Measurements from ENCODE around the gene C9.
"Not testable (repeated sequence)": the region's sequence is repeated elsewhere in the genome, so short reads cannot be mapped to it uniquely, and the experiment has no call there.

The C9 gene

DNA sequence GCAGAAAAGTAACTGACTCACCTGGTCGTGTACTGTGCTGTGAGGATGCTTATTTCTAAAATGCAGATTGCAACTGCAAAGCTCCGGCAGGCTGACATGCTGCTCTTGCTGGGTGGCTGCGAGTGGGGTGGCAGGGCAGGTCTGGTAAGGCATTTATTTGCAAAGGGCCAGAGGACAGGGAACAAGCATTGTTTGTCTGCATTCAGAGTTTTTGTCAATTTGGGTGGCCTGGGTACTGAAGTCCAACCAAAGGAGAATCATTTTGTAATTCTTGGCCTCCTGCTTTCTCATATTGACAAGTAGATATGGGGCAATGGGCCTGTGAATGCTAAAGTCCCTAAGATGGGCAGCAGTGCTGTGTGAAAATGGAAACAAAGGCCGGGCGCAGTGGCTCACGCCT is at the start of gene C9:
Gene C9 (minus strand): TSS at position 129 of the 400 bp plus-strand sequence. CDS start 31 bp downstream, at position 98.
- H3K36me3 ChIP-seq (ENCODE audit: insufficient read depth, low read length) = peaks cover 3% of the 10 kb centered on the region; the same call in 1 of the 2 replicates
- H3K4me3 ChIP-seq (ENCODE audit: low read depth, low read length) = no peak within 1 kb of the TSS
- peaks cover 7% of the 10 kb centered on the region for H3K4me1 ChIP-seq (ENCODE audit: control insufficient read depth, insufficient read depth, low read length, unreplicated experiment)
- H3K27me3 ChIP-seq (ENCODE audit: insufficient read depth, low read length) = no peaks in the 10 kb centered on the region
- no peaks in the 10 kb centered on the region for H3K79me2 ChIP-seq (ENCODE audit: control insufficient read depth, insufficient read depth, low read length, unreplicated experiment)
- H3K27ac ChIP-seq (ENCODE audit: low read depth, low read length) = no peak within 1 kb of the TSS
- no peak within 1 kb of the TSS for H2AFZ ChIP-seq (ENCODE audit: low read length, unreplicated experiment)

- Histone ChIP-seq H3K4me3 (ENCODE audit: low read depth, low read length) (no peak overlapping the region), H2AFZ (ENCODE audit: low read length, unreplicated experiment) (no peak overlapping the region), H3K36me3 (ENCODE audit: insufficient read depth, low read length) (0 out of 2 replicates have a peak, but pooled peaks cover 6% of the 10 kb centered on the region), H3K27me3 (ENCODE audit: insufficient read depth, low read length) (no peaks in the 10 kb centered on the region), H3K27ac (ENCODE audit: low read depth, low read length) (no peak overlapping the region), H3K79me2 (ENCODE audit: control insufficient read depth, insufficient read depth, low read length, unreplicated experiment) (peaks cover 91% of the 10 kb centered on the region), H3K4me1 (ENCODE audit: control insufficient read depth, insufficient read depth, low read length, unreplicated experiment) (peaks cover 61% of the 10 kb centered on the region)
Observed at GRCh38 chr5:39413771-39414170, 49.5 kb upstream of the C9 start.

DNA sequence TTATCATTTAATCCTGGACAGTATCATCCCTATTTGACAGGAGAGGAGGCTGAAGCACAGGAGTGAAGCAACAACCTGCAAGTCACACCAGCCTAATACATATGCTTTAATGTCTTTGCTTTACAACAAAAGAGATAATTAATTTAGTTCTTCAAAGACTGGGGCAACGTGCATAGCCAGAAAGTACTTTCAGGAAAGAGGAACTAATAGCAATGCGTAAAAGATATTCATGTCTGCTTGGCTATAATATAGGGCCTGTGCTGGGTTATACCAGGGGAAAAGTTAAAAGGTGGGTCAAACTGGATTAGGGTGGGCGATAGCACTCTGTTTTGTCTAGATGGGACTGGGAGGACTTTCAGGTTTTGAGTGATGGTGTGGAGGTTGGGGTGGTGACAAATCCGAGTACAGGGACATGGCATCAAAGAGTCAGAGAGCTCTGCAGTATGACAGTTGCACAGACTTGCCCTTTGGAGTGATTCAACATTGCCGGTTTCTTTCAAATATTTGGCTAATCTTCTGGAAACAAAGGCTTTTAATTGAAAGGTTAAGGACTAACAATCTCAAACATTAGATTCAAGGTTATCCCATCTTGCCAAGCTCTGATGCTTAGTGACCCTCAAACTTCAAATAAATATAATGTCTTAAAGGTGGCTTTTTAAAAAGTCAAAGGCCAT is 48.6 kb upstream of the C9 start:
- H3K27ac ChIP-seq (ENCODE audit: low read depth, low read length) = no peak overlapping the region
- H3K4me1 ChIP-seq (ENCODE audit: control insufficient read depth, insufficient read depth, low read length, unreplicated experiment) = peaks cover 61% of the 10 kb centered on the region
- 0 out of 2 replicates have a peak, but pooled peaks cover 13% of the 10 kb centered on the region for H3K36me3 ChIP-seq (ENCODE audit: insufficient read depth, low read length)
- no peak overlapping the region for H3K4me3 ChIP-seq (ENCODE audit: low read depth, low read length)
- peaks cover 91% of the 10 kb centered on the region for H3K79me2 ChIP-seq (ENCODE audit: control insufficient read depth, insufficient read depth, low read length, unreplicated experiment)
- H2AFZ ChIP-seq (ENCODE audit: low read length, unreplicated experiment) = no peak overlapping the region
- no peaks in the 10 kb centered on the region for H3K27me3 ChIP-seq (ENCODE audit: insufficient read depth, low read length)

DNA sequence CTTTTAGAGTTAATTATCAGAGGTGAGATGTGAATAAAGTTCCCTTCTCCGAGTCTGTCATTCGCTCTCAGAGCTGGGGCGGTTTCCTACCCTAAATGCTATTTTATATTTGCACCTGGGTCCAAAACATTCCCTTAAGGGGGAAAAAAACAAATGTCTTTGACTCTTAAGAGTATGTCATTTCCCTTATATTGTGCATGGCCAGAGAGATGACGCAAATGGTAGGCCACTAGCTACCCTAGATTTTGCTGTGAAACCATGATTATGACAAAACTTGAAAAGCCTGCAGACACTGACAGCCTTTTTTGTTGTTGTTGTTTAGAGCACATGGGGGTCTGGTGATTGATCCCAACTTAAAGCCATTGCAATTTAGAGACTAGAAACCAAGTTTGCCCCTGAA is 47.7 kb upstream of the C9 start:
- Histone ChIP-seq H3K27ac (ENCODE audit: low read depth, low read length) (peak overlapping the region; percentile 51), H3K79me2 (ENCODE audit: control insufficient read depth, insufficient read depth, low read length, unreplicated experiment) (peaks cover 89% of the 10 kb centered on the region), H3K27me3 (ENCODE audit: insufficient read depth, low read length) (no peaks in the 10 kb centered on the region), H3K36me3 (ENCODE audit: insufficient read depth, low read length) (0 out of 2 replicates have a peak, but pooled peaks cover 9% of the 10 kb centered on the region), H3K4me1 (ENCODE audit: control insufficient read depth, insufficient read depth, low read length, unreplicated experiment) (peaks cover 61% of the 10 kb centered on the region), H3K4me3 (ENCODE audit: low read depth, low read length) (no peak overlapping the region), H2AFZ (ENCODE audit: low read length, unreplicated experiment) (no peak overlapping the region)

DNA sequence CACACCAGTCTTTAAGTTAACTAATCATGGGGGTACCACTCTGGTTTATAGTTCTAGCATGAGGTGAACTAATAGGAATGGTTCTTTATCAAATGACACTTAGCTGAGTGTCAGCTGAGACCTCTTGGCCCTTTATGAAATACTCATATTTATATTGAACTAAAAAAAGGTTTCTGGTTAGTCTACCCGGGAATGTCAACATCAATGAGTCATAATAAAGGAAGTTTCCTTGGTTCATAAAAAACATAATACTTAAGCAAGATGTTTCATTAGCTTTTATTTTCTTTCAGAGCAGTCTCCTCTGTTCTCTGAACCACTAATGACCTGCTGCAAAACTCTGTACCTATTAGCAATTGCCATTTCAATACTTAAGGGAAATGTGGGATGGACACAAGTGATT is 46.8 kb upstream of the C9 start:
- H3K4me1 ChIP-seq (ENCODE audit: control insufficient read depth, insufficient read depth, low read length, unreplicated experiment) = peaks cover 61% of the 10 kb centered on the region
- H3K27ac ChIP-seq (ENCODE audit: low read depth, low read length) = peak overlapping the region; percentile 51
- no peak overlapping the region for H2AFZ ChIP-seq (ENCODE audit: low read length, unreplicated experiment)
- peaks cover 84% of the 10 kb centered on the region for H3K79me2 ChIP-seq (ENCODE audit: control insufficient read depth, insufficient read depth, low read length, unreplicated experiment)
- H3K27me3 ChIP-seq (ENCODE audit: insufficient read depth, low read length) = no peaks in the 10 kb centered on the region
- peak overlapping the region; percentile 34; the same call in 1 of the 2 replicates for H3K4me3 ChIP-seq (ENCODE audit: low read depth, low read length)
- 0 out of 2 replicates have a peak, but pooled peaks cover 9% of the 10 kb centered on the region for H3K36me3 ChIP-seq (ENCODE audit: insufficient read depth, low read length)

DNA sequence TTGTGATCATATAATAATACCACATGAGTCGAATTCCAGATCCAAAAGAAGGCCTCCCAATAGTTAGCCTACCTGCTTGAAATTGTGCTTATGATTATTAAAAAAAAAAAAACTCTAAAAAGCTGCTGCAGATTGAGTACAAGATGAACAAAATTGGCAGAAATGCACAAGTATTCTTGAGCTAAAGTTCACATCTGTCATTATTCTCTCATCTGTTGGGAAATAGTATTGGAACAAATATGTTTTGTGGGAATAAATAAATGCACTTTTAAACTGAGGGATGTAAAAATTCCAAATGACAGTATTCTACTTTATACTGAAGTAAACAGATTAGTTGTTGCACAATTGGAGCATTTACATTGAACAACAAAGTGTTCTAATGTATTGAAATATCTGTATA is 44.7 kb upstream of the C9 start:
- H3K36me3 ChIP-seq (ENCODE audit: insufficient read depth, low read length) = 0 out of 2 replicates have a peak, but pooled peaks cover 9% of the 10 kb centered on the region
- H3K79me2 ChIP-seq (ENCODE audit: control insufficient read depth, insufficient read depth, low read length, unreplicated experiment) = peaks cover 79% of the 10 kb centered on the region
- no peak overlapping the region for H3K27ac ChIP-seq (ENCODE audit: low read depth, low read length)
- H3K27me3 ChIP-seq (ENCODE audit: insufficient read depth, low read length) = no peaks in the 10 kb centered on the region
- peaks cover 44% of the 10 kb centered on the region for H3K4me1 ChIP-seq (ENCODE audit: control insufficient read depth, insufficient read depth, low read length, unreplicated experiment)
- no peak overlapping the region for H3K4me3 ChIP-seq (ENCODE audit: low read depth, low read length)
- H2AFZ ChIP-seq (ENCODE audit: low read length, unreplicated experiment) = no peak overlapping the region

GRCh38 chr5:39405083-39405843 is 41.0 kb upstream of the C9 start:
- Histone ChIP-seq H3K79me2 (ENCODE audit: control insufficient read depth, insufficient read depth, low read length, unreplicated experiment) (peaks cover 65% of the 10 kb centered on the region), H3K27ac (ENCODE audit: low read depth, low read length) (no peak overlapping the region), H2AFZ (ENCODE audit: low read length, unreplicated experiment) (no peak overlapping the region), H3K36me3 (ENCODE audit: insufficient read depth, low read length) (peaks cover 13% of the 10 kb centered on the region; the same call in 1 of the 2 replicates), H3K27me3 (ENCODE audit: insufficient read depth, low read length) (no peaks in the 10 kb centered on the region), H3K4me3 (ENCODE audit: low read depth, low read length) (no peak overlapping the region), H3K4me1 (ENCODE audit: control insufficient read depth, insufficient read depth, low read length, unreplicated experiment) (peaks cover 34% of the 10 kb centered on the region)

- H3K27ac ChIP-seq (ENCODE audit: low read depth, low read length); H2AFZ ChIP-seq (ENCODE audit: low read length, unreplicated experiment); H3K27me3 ChIP-seq (ENCODE audit: insufficient read depth, low read length); H3K4me3 ChIP-seq (ENCODE audit: low read depth, low read length): not testable (repeated sequence)
- Histone ChIP-seq H3K79me2 (ENCODE audit: control insufficient read depth, insufficient read depth, low read length, unreplicated experiment) (peaks cover 52% of the 10 kb centered on the region), H3K4me1 (ENCODE audit: control insufficient read depth, insufficient read depth, low read length, unreplicated experiment) (peaks cover 38% of the 10 kb centered on the region), H3K36me3 (ENCODE audit: insufficient read depth, low read length) (peaks cover 13% of the 10 kb centered on the region; the same call in 1 of the 2 replicates)
Observed at GRCh38 chr5:39403761-39404160, 39.5 kb upstream of the C9 start.

- Histone ChIP-seq H3K36me3 (ENCODE audit: insufficient read depth, low read length) (peaks cover 13% of the 10 kb centered on the region), H3K4me1 (ENCODE audit: control insufficient read depth, insufficient read depth, low read length, unreplicated experiment) (peaks cover 46% of the 10 kb centered on the region), H3K27ac (ENCODE audit: low read depth, low read length) (peak overlapping the region; percentile 44), H3K79me2 (ENCODE audit: control insufficient read depth, insufficient read depth, low read length, unreplicated experiment) (peaks cover 52% of the 10 kb centered on the region)
- not testable (repeated sequence) for H3K4me3 ChIP-seq (ENCODE audit: low read depth, low read length); H2AFZ ChIP-seq (ENCODE audit: low read length, unreplicated experiment); H3K27me3 ChIP-seq (ENCODE audit: insufficient read depth, low read length)
Observed at GRCh38 chr5:39402140-39402539, 37.8 kb upstream of the C9 start.

GRCh38 chr5:39400713-39401578 is 36.7 kb upstream of the C9 start:
- Histone ChIP-seq H3K4me3 (ENCODE audit: low read depth, low read length) (no peak overlapping the region), H3K27ac (ENCODE audit: low read depth, low read length) (peak overlapping the region; percentile 95), H3K36me3 (ENCODE audit: insufficient read depth, low read length) (peaks cover 21% of the 10 kb centered on the region), H2AFZ (ENCODE audit: low read length, unreplicated experiment) (no peak overlapping the region), H3K27me3 (ENCODE audit: insufficient read depth, low read length) (no peaks in the 10 kb centered on the region), H3K4me1 (ENCODE audit: control insufficient read depth, insufficient read depth, low read length, unreplicated experiment) (peaks cover 52% of the 10 kb centered on the region), H3K79me2 (ENCODE audit: control insufficient read depth, insufficient read depth, low read length, unreplicated experiment) (peaks cover 55% of the 10 kb centered on the region)

Measured in ACC112 (cell line).